ENCODE data around the gene POLR3E. TPM values are rescaled to one million over a fixed set of nuclear protein-coding genes. Genes with fewer than 3 reads are reported as not detected.
"Not testable (repeated sequence)": the region's sequence is repeated elsewhere in the genome, so short reads cannot be mapped to it uniquely, and the experiment has no call there.

POLR3E gene
- polyA plus RNA-seq, 3 donors = 50.7 to 67.6 (median 61.0) TPM

DNA sequence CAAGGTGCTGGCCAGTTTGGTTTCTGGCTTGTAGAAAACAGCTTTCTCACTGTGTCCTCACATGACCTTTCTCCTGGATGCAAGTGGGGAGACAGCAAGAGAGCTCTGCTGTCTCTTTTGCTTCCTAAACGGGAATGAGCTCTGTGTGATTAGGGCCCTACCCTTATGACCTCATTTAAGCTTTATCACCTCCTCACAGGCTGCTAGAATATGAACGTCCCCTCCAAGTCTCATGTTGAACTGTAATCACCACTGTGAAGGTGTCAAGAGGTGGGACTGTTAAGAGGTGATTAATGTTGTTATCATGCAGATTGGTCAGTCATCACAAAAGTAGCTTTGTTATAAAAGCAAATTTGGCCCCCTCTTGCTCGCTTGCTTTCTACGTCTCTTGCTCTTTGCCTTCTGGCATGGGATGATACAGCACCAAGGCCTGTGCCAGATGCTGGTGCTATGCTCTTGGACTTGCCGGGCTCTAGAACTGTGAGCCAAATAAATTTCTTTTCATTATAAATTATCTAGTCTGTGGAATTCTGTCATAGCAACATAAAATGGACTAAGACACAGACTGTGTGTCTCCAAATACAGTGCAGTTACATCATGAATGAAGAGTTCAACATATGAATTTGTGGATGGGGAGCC lies 14.8 kb upstream of the POLR3E start:
- no peak for DNase-seq

DNA sequence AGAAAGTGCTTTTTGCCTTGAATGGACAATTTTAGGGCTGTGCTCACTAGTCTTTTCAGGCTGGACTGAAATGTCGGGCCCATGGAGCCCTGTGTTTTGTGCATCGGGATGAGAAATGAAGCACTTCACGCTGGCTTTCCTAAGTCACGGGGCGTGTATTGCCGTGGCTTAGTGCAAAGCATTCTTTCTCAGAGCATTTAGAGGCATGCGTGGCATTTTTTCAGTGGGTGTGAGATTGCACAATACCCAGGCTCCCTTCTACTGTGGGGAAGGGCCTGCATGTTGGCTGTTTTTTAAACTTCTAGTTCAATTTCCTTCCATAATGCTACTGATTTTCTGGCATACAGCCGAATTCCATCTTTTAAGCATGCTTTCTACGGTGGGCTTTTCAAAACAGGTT lies 12.6 kb upstream of the POLR3E start:
- DNase-seq = no peak

DNA sequence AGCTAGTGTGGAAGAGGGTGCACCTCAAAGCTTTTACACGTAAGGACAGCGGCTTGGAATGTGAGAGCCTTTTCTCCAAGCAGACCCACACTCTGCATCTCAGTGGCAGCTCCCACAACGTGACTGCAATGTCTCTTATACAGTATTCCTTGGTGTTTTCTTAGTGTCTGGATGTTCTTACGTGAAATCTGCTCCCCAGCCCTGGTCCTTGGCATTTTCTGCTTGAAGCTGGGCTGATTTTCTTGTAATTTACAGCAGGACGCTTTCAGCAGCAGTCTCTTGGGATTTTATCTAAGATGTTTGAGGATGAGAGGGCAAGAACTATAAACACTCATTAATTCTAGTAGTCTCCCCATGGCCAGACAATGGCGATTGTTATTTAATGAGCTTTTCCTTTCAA lies 12.1 kb upstream of the POLR3E start:
- DNase-seq = no peak

DNA sequence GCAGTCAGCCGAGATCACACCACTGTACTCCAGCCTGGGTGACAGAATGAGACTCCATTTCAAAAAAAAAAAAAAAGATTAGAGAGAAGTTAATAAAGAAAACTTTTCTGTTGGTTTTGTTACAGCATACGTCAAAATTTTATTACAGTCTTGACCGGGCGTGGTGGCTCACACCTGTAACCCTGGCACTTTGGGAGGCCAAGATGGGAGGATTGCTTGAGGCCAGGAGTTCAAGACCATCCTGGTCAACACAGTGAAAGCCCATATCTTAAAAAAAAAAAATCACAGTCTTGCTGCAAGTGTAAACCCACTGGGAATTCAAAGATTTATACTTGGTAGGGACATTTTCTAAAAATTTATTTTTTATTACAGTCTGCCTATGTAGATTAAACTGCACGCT lies 6.2 kb upstream of the POLR3E start:
- DNase-seq = no peak

DNA sequence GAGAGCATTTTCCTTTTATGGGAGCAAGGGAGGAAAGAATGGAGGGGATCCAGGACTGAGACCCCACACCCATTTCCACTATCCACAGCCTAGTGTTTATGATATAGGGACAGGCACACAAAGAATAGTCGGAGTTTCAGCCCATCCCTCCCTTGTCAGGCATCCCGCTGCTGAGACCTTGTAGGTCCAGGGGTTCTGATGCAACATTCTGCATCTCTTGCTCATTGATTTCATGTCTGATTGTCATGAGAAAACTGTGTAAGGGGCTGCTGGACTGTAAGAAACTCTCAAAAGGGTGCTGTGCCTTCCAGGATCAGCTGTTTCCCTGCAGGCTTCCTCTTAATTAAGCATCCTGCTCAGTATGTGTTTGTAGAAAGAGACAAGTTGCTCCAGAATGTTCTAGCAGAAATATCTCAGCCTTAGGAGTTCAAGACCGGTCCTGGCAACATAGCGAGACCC lies 5.3 kb upstream of the POLR3E start:
- no peak for DNase-seq

DNA sequence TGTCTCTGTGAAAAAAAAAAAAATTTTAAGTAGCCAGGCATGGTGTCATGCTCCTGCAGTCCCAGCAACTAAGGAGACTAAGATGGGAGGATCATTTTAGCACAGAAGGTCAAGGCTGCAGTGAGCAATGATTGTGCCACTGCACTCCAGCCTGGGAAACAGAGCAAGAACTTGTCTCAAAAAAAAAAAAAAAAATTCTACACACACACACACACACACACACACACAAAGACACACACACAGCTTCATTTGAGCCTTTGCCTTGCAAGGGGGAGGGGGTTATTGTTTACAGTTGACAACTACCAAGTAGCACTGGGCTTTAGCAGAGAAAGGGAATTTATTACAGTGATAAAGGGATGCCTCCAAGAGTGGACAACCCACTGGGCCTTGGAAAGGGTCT lies 4.9 kb upstream of the POLR3E start:
- no peak for DNase-seq

DNA sequence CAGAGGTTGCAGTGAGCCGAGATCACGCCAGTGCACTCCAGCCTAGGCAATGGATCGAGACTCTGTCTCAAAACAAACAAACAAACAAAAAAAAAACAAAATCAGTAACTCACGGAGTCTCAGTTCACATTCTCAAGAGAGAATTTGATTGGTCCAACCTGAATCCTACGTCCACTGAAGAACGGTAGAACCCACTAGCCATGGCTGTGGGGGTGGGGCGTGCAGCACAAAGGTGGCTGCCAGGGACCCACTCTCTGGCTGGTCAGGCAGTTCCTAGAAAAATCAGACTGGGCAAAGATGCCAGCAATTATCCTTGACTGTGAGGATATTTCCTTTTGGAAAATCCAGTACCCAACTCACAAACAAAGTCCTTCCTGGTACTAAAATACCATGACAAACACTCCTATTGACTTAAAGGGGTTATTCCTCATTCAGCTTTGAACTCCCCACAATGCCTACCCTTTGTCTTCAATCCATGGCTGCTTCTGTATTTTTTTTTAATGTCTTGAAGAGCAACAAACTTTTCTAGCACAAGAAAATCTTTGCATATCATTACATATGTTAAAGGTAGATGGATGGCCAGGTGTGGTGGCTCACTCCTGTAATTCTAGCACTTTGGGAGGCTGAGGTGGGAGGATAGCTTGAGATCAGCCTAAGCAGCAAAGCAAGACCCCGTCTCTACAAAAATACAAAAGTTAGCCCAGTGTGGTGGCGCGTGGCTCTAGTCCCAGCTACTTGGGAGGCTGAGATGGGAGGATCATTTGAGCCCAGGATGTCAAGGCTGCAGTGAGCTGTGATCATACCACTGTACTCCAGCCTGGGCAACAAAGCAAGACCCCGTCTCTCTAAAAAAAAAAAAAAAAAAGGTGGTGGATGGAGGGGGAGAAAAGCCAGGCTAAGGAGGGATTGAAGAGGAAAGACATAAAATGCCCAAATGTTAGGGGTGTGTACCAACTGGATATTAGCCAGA lies 3.8 kb upstream of the POLR3E start:
- no peak for DNase-seq

DNA sequence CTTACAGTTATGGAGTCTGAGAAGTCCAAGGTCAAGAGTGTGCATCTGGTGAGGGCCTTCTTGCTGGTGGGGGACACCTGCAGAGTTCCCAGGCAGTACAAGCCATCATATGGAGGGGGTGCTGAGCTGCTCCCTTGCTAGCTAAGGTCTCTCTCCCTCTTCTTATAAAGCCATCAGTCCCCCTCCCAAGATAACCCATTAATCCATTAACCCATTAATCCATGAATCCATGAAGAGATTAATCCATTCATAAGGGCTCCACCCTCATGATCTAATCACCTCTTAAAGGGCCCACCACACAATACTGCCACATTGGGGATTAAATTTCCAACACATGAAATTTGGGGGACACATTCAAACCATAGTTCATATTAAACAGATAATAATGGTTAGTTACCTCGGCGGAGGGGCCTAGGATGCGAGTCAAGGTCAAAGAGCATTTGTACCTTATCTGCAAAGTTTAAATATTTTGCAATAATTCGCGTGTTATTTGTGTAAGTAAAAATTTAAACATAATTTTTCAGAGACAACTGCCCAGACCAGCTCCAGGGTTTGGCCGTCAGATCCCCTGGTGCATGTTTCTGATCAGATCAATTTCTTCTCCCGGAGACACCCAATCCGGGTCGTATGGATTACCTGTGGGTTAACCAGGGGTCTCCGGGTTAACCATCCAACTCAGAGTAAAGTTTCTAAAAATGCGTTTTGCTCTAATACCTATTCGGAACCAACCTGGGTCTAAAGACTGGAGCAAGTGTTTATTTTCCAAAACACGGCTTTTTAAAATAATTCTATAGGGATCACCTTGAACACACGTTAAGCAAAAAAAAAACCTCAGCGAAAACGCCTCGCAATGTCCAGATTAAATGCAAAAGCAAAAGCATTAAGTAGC lies 740 bp upstream of the POLR3E start:
- DNase-seq = no peak

DNA sequence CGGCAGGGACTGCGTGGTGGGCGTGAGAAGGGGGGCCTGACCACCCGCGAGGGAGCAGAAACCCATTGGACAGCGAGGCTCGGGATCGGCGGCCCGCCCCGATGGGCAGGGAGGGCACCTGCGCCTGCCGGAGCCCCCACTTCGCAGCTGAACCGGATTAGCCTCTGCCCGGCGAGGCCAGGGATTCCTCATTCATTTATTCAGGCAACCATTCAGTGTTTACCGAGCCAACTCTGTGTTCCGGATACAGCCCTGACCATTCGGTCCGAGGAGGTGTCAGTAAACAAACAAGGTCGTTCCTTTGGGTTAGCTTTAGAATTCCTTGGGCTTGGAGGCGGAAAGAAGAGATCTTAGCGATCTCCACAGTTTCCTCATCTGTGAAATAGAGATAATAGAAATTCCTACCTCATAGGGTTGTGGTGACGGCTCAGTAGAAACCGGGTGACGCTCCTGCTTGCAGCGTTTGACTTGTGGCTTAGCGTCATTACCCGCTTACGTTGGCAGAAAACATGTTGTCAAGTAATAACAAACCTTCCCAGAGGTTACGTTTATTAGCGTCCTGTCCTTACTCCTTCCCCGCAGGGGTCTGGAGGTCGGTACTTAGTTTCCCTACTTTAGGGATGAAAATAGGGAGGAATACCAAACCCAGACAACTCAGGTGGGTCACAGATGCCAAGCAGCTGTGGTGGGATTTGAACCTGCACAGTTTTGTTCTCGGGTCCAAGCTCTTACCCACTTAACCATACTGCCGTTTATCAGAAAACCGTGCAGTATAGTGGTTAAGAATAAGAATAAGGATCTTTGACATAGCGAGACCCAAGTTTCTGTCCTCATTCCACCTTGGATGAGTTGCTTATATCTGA lies 893 bp downstream of the POLR3E start:
- DNase-seq = peak; percentile 89

DNA sequence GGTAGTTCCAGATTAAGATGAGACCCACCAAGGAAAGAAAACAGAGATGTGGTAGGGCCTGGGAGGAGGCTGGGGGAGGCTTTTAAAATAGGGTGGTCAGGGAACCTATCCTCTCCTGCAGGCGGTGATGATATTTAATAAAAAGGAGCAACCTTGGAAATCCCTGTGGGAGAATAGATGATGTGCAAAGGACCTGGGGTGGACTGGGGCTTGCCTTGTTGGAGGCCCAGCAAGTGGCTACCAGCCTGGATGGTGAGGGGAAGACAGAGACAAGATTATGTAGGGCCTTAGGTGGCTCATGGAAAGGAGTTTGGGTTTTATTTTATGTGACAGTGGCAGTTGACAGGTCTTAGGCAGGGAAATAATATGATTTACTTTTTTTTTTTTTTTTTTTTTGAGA lies 1.8 kb downstream of the POLR3E start:
- DNase-seq = no peak

DNA sequence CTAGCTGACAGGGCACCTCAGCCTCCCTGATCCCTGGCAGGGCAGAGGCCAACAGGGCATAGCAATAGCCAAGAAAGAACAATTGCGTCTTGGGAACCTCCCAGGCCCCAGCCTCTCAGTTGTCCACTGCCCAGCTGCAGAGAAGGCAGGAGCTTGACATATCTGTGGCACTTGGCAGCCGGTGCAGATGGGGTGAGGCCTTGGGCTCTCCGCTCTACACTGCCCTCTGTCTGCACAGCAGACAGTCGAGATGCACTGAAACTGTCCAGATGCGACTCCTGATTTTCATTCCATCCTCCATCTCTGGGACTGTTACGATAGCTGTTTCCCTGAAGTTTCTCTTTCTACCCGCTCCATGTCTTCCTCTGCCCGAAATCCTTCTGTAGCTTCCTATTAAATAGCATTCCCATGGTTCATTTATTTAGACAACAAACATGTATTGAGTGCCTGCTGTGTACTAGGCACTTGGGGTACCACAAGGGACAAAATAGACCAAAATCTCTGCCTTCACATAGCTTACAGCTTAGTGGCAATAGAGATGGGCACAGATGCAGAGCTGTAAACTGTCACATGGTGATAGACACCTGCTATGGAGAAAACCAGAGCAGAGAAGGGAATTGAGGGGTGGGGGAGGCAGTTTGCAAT lies 3.3 kb downstream of the POLR3E start:
- no peak for DNase-seq

DNA sequence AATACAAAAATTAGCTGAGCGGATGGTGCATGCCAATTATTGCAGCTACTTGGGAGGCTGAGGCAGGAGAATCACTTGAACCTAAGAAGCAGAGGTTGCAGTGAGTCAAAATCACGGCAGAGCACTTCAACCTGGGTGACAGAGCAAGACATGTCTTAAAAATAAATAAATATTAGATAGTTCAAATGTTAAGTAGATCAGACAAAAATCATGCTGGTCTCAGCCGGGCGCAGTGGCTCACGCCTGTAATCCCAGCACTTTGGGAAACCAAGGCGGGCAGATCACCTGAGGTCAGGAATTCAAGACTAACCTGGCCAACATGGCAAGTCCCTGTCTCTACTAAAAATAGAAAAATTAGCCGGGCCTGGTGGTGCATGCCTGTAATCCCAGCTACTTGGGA lies 4.2 kb downstream of the POLR3E start:
- not testable (repeated sequence) for DNase-seq

DNA sequence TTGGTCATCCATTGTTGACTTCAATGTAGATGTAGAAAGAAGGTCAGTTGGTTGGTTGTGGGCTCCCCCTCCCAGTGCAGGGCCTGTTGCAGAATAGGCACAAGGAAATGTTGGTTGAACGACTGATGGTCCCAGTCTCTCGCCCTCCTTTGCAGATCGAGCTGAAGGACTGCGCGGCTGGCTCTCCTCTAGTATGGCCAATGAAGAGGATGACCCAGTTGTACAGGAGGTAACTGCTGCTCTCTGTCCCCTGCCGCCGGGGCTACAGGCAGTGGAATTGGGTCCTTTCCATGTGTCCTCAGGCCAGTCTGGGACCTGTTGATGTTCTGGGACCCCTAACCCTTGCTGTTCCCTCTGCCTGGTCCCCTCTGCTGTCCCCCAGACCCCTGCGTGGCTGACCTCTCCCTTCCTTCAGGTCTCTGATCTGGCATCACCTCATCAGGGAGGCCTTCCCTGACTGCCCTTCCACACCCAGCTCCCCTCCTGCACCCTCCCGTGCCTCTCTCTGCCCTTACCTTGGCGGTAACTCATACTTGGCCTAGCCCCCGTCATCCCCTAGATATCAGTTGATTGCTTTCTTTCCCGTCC lies 5.7 kb downstream of the POLR3E start:
- DNase-seq = no peak

DNA sequence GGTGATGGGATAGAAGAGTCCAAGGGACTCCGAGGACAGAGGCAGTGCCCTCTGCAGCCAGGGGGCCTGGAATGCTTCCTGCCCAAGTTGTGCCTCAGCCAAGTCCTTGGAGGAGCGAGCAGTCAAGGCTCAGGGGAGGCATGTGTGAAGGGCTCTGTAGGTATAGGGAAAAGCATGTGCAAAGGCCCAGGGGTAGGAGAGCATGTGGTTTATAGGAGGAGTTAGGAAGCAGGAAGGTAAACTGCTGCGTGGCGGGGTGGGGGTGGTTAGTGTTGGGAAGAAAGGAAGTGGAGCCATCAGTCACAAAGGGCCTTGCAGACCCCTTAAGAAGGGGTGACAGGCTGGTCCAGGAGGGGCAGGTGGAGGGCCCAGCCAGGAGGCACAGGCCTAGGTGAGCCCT lies 7.2 kb downstream of the POLR3E start:
- no peak for DNase-seq

DNA sequence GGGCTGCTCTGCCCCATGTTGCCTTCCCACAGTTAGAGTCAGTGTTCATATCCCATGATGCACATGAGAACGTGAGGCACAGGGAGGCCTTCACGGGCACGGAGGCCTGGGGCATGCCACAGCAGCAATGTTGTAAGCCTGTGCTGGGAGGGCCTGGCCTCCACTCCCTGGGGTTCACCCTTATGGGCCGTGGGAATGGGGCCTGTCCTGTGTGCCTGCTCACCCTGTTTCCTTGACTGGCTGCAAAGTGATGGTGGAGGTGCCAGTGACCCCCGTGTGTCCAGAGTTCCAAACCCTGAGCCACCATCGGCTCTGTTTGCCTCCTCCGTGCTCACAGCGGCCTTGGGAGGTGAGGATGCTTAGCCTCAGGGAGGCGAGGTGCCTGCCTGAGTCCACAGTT lies 9.6 kb downstream of the POLR3E start:
- no peak for DNase-seq

DNA sequence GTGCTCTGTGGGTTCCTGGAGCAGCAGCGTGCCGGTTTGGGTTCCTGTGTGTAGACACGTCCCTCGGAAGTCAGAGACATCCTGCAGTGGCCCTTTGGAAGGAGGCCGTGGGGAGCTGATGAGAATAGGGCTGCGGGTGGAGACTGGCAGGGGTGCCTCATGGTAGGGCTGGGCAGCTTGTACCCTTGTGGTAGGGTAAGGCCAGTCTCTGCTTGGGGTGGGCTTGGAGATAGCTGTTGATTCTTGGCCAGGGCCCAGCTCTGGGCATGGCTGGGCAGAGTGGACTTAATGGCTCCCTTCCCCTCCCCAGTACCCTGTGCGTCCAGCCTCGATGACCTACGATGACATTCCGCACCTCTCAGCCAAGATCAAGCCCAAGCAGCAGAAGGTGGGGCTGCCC lies 10.6 kb downstream of the POLR3E start:
- DNase-seq = no peak

DNA sequence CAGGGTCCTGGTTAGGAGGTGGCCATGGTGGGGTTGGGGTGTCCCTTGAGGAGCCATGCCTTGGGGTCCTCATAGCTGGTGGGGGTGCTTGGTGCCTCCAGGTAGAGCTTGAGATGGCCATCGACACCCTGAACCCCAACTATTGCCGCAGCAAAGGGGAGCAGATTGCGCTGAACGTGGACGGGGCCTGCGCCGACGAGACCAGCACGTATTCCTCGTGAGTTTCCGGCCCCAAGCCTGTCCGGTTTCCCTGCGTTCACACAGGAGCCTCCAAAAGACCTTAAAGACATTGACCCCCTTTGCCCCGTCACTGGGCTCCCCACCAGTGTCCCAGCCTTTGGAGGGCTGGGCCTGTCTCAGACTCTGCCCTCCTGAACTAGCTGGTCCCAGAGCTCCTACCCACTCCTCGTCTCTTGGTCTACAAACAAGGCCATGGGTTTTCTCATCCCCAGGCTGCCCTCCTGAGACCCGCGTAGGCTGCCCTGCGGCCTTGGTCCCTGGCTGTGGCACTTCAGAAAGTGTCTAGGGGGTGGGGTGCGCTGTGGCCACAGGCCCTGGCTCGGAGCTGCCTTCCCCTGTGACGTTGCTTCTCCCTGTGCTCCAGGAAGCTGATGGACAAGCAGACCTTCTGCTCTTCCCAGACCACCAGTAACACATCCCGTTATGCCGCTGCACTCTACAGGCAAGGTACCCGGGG lies 11.8 kb downstream of the POLR3E start:
- no peak for DNase-seq

DNA sequence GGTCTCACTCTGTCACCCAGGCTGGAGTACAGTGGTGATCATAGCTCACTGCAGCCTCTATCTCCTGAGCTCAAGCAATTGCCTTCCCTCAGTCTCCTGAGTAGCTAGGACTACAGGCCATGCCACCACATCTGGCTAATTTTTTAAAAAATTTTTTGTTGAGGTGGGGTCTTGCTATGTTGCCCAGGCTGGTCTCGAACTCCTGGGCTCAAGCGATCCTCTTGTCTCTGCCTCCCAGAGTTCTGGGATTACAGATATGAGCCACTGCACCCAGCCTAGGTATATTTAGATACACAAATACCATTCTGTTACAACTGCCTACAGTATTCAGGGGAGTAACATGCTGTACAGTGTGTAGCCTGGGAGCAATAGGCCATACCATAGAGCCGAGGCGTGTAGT lies 14.3 kb downstream of the POLR3E start:
- DNase-seq = no peak

DNA sequence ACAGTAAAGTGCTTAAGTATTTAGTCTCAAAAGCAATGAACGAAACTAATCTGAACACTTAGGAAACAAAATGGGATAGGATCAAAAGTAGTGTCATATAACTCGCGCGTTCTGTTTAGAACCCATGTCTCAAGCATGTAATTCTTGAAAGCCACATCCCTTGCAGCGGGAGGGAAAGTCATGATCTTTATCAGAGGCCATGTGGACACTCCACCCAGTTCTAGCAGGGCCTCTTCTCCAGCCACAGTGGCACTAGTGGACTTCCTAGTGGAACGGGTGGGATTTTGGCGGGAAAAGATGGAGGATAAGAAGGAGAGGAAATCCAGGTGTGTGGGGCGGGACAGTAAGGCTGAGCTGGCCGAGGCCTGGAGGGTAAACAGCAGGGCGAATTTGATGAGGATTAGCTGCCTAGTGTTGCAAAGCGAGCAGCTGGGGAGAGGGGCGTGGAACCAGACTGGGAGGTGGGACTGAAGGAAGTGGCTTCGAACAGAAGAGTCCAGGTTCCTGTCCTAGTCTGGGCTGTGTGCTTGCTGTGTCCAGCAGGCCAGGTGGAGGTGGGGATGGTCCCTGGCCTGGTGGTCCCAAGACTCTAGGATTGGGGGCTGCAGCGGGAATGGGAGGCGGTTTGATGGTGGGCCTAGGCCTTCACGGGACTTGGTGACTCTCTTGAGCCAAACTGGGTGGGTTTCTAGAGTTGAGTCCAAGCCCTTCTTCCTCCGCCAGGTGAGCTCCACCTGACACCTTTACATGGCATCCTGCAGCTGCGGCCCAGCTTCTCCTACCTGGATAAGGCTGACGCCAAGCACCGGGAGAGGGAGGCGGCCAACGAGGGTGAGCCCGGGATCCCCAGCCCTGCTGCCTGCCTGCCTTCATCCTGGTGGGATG lies 15.9 kb downstream of the POLR3E start:
- DNase-seq = no peak

Measured in renal pelvis (tissue), 4 donors.